NCI-H2081 treated with DMSO at 0.1 percent for 48 hours (cell line): ENCODE results near the gene MROH2A.

Source experiments
- DNase-seq: peaks from one replicate; lab custom pipeline; 2025; lab: John Stamatoyannopoulos, UW

The MROH2A gene

DNA sequence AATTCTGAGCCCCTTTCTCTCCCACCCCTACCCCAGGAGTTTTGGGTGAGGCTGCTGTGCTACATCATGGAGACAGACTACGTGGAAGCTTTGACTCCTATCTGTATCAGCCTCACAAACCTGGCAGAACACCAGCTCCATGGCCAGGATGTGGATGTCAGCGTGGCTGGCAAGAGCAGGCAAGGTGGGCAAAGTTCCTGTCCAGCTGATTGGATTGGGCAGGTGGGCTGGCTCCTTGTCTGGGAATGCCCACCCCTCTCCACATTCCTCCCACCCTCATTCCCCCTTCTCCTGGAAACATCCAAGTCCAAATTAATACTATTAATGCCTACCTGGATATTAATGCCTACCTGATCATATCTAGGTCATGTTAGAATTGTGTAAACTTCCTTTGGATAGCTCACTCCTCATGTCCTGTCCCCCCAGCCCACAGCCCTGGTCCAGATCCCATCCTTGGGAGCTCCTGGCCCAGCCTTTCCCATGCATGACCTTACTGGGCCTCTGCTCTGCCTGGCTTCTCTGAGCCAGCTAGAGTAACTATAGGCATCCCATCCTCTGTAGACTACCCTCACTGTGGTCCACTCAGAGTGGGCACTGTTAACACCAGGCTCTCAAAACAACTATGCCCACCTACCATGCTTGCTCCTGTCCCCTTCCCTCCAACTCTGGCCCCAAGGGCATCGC is 24.1 kb downstream of the MROH2A start:
- no peak for DNase-seq

DNA sequence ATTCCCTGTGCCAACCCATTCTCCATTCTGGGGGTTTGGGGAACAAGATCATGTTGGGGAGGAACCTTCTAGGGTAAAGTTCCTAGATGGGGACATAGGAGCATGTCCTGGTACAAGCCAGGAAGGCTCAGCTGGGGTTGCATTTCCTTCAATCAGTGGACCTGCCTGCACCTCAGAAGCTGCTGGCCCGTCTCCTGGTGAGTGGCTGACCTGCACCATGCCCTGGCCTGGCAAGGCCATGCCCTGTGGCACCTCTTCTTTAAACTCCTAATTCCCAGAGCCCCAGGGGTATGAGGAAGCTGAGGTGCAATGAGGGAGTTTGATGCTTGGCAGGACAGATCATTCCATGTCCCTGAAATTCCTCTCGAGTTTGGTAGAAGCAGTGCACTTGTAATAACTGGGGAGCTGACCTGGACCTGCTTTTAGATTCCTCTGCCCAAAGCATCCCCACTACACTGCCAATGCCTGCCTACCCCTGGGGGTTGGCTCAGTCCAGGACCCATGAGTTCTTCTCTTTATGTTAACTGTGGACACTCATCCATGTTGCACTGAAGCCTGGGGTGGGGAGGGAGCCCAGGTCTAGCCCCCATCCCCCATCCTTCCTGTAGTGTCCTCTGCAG is 25.3 kb downstream of the MROH2A start:
- DNase-seq = no peak

DNA sequence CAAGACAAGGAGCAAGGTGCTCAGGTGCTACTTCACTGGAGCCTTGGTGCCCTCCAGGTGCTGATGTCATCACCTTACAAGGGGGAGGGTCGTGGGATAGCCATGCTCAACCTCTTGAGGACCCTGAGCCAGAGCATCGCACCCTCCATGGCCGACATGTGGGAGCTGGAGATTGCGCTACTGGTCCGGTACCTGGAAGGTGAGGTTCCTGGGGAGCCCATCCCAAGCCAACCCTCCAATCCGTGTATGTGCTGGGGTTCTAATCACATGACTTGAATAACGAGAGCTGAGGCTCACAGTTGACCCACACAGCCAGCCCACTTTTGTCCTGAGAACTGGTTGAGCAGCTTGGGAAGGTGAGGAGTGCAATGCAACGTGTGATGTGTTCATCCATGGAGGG is 25.9 kb downstream of the MROH2A start:
- DNase-seq = no peak

DNA sequence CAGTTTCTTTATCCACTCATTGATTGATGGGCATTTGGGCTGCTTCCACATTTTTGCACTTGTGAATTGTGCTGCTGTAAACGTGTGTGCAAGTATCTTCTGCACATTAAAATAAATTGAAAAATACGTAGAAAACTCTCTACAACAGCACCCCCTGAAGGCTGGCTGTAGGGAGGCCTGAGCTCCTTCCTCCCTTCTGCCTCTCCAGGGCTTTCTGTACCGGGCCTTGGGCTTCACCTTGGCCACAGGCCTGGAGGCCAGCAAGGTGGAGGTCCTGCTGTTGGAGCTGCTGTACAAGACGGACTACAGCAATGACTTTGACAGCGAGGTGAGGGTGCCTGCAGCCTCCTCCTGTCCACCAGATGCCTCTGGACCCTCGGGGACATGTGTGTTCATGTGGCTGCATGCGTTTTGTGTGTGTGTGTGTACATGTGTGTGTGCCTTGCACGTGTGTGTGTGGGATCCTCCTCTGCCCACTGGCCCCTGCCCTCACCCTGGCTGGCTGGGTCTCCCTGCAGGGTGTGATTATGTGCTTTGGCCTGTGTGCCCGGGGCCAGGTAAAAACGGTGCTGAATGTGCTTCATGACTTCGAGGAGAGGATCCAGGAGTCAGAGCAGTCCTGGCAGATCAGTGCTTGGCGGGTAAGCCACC is 29.2 kb downstream of the MROH2A start:
- no peak for DNase-seq

DNA sequence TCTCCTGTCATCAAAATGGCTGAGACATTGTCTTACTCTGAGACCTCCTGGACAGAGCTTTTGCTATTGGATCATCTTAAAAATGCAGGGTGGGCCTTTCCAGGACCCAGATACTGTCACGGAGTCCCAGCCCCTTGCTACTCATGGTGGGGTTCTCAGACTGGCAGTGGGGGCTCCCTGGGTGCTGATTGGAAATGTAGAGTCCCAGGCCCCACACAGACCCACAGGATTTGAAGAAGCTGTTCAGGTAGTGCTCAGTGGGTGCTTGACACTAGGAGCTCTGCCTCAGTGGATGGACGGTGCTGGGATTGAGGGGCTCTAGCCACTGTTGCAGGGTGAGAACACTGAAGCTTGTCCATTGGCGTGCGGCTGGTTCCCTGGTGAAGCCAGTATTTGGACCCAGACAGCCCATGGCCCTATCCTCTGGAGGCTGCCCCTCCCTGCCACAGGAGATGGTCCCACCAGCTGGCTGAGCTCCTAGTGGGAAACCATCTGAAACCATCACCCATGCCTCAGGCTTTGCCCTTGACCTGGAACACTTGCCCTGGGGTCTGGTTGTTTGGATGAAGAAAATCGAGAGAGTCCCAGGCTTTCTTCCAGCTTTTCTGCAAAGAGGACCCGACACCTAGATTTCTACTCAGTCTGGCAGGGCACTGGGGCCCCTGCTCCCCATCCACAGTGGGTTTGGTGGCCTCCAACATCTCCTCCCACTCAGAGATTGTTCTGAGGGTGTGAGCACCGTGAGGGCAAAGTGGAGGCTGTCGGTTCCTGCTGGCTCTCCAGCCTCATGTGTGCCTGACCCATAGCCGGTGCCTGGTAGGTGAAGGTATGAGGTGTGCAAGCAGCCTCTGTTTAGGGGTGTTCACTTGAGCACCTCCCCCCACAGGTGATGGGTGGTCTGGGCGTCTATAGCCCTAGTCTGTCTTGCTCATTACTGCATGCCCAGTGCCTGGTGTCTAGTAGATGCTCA is 30.1 kb downstream of the MROH2A start:
- no peak for DNase-seq

DNA sequence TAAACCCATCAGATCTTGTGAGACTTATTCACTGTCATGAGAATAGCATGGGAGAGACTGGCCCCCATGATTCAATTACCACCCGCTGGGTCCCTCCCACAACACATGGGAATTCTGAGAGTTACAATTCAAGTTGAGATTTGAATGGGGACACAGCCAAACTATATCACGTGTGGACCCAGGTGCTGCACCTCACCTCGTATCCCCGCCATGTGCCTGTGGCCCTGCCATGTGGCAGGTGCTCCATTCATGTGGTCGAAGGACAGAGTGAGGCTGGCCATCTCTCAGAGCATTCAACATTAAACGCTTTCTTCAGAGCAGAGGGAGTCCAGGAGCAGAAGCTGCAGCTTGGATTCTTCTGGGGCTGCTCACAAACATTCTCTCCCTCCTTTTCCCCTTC is 32.3 kb downstream of the MROH2A start:
- no peak for DNase-seq

DNA sequence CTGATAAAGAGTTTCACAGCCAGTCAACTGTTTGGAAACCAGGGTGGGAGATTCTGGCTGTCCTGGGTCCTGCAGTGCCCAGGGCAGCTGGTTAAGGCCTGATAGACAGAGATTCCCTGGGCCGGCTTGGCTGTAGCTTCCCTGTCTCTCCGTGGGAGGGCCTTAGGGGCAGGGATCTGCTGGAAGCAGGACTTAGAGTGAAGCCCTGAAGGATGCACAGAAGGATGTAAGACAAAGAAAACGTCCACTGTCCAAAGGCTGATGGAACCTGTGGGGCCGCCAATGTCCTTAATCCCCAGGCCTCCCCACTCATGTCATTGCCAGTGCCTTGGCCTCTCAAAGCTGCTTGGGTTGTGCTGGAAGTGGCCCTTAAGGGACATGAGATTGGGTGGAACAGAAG is 33.0 kb downstream of the MROH2A start:
- DNase-seq = no peak

DNA sequence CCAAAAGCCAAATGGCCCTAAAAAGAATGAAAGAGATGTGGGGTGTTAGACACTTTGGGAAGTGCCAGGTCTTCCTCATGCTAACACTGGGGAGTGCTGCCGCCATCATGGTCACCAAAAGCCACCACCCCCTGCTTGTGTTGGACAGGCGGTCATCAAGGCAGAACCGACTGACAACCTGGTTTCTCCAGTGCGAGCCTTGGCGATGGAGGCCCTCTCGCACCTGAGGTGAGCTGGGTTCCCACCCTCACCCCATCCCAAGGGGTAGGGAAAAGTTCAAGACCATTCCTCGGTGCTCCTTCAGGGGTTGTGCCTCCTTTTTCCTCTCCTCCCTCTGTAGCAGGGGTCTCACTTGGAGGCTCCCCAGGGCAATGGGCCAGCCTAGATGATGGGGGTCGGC is 33.6 kb downstream of the MROH2A start:
- no peak for DNase-seq

DNA sequence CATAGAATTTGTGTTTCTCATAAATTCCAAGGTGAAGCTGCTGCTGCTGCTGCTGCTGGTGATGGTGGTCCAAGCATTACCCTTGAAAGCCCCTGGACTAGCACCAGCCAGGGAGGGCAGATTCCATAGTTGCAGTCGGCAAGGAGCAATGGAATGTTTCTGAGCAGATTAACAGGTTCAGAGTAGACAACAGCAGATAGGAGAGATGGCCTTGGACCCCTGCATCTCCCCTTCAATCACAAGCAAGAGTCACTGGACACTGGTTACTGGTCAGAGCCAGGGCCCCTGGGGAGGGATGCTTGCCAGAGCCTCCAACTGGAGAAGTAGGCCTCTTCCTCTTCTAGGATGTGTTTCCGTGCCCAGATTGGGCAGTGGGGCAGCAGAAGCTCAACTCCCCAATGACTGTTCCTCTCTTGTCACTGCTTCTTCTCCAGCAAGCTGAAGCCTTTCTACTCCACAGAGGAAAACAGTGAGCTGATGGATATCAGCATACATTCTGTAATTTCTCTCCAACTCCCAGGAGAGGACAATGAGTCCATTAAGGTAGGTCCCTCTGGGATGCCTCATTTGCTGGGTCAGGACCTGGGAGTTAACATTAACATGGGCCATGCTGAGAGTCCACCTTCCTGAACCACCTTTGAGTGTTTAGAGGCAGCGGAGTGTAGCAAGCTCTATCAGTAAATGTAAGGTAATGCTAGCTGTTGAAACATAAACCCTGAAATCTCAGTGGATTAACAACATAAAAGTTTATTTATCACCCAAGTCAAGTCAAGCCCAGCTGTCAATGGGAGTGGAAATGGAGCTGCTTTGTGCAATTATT is 35.3 kb downstream of the MROH2A start:
- no peak for DNase-seq

DNA sequence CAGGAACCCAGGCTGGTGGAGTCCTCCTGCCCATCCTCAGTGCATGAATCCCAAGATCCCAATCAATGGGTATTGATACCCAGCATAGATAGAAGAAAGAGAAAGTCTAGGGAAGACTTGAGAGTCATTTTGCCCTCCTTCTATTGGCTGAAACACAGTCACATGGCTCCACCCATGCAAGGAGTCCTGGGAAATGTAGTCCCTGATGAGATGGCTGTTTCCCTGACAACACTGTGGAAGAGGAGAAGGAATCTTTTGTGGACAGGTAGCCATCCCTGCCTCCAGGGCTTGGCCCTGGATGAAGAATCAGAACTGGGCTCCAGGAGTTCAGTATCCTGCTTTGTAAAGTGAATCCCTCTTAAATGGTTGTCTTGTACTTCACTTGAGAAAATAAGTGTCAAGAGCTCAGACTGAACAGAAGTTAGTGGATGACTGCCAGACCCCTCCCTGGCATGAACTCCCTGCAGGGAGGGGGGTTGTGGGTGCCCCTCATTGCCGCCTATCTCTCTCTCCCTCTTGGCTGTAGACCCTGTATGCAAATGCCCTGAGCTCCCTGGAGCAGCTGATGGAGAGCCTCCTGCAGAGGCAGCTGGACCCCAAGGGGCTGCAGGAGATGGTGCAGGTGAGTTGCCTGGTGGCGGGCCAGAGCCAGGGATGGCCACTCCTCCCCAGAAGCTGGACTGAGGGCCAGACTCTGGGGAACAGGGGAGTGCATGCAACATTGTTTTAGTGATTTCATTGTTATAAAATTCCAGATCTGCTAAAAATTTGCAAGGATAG is 36.1 kb downstream of the MROH2A start:
- no peak for DNase-seq

DNA sequence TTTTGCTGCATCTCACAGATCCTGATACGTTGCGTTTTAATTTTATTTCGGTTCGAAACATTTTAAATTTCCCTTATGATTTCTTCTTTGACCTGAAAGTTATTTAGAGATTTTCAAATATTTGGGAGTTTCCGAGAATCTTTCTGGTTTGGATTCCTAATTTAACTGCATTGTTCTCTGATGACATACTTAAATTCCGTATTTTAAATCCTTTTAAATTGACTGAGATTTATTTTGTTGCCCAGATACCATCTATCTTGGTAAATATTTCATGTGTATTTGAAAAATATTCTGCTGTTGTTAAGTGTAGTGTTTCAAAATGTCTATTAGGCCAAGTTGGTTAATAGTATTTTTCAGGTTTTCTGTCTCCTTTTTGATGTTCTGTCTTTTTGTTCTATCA is 37.7 kb downstream of the MROH2A start:
- no peak for DNase-seq

DNA sequence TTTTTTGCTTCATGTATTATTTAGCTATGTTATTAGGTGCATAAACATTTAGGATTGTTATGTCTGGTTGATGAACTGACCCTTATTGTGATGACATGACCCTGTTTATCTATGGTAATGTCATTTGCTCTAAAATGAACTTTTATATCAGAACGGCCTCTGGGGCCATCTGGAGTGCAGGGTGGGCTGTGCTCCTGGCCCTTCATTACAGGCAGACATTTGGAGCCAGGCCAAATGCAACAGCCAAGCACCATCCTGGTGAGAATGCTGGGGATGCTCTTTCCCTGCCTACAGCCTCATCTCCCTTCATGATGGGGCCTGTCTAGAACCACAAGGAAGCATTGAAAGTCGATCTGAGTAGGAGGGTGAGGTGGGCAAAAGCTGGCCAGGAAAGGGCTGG is 38.2 kb downstream of the MROH2A start:
- no peak for DNase-seq

DNA sequence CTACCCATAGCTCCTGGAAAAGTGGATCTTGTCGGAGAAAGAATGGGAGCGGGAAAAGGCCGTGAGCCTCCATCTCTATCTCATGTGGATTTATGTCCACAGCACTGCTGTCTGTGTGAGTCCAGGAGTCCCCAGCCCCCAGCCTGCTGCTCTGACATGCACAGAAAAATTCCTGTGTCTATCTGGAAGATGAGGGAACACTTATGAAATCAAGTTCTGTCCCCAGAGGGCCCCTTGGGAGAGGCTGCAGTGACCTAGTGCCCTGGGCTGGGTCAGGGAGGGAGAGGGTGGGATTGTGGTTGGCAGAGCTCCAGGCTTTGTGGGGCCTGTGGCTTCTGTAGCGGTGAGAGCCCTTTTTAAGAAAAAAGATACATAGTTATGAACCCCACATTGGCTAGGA is 38.6 kb downstream of the MROH2A start:
- no peak for DNase-seq

DNA sequence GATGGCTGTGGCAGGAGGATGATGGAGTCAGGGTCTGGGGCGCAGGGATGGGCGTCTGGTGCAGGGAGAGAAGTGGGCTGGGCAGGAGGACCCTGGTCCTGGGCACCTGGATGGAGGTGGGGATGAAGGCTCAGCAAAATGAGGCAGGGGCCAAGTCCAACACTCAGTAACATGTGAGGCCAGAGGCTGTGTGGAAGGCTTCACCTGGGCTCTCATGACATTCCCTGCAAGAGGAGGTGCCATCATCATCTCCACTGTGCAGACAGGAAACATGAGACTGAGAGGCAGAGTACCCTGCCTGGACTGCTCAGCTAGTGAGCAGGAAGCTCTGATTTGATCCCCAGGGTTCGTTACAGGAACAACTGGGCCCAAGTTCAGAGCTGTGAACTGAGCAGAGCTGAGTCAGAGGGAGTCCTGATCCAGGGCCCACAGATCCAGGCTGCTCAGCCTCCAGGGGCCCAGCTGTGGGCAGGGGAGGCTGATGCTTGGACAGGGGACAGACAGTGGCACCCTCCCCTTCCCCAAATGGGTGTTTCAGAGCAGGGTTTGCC is 39.3 kb downstream of the MROH2A start:
- no peak for DNase-seq

DNA sequence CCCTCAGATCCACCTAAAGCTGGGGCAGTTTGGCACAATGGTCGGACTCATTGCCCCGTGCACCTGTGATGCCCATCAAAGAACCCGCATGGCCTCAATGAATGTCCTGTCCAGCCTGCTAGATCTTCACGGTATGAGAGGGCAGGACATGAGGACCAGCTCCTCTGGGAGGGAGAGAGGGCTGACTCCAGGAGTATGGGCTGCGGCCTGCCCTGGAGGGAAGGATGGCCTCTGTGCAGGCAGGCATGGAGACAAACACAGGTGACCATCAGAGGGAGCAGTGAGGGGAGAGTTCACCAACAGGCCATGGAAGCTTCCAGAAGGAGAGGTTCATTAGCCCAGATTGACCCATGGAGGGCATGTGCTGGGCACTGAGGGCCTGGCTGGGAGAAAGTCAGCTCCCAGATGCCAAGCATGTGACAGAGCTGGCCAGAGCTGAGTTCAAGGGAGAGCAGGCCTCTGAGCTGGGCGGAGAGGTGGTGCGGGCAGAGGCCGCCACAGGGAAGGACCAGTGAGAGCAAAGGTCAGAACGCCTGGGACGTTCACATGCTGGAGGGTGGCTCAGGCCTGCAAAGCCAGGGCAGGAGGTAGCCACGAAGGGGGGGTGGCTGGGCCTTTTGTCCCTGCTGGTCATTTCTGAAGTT is 40.0 kb downstream of the MROH2A start:
- no peak for DNase-seq

DNA sequence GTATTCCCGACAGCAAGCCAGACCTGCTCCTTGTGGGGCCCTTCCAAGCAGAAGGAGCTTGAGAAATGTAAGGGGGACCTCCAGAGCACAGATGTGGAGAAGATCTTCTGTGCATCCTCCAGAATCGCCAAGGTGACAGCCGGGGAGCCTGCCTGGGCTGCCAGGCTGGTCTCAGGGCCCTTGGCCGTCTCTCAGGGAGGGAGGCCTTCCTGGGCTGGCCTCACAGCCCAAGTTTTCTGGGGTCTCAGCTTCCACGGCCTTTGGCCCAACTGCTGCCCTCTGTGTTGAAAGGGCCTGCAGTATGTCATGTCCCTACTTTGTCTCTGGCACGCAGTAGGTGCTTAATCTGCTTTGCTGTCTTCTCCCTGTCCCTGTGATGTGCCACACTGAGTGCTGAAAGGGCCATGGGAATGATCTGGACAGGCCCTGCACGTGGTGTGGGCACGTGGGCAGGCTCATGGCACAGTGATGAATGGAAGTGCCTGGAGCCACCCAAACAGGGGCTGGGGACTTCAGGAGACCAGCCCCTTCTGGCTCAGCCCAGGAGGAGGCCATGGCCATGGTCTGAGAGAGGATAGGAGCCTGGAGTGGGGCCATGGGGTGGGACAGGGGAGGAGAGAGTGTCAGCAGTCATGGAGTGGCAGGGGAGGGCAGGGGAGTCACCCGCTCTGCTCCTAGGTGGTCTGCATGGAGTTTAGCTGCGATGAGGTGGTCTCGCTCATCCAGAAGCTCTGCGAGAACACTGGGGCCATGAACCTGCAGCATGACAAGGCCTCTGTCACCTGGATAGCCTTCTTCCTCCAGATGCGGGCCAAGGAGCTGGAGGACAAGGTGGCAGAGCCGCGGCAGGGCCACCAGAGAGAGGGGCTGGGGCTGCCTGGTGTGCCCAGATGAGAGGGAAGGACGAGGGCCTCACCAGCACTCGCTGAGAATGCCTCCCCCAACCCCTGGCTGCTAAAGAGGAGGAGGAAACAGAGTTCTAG is 40.8 kb downstream of the MROH2A start:
- no peak for DNase-seq

DNA sequence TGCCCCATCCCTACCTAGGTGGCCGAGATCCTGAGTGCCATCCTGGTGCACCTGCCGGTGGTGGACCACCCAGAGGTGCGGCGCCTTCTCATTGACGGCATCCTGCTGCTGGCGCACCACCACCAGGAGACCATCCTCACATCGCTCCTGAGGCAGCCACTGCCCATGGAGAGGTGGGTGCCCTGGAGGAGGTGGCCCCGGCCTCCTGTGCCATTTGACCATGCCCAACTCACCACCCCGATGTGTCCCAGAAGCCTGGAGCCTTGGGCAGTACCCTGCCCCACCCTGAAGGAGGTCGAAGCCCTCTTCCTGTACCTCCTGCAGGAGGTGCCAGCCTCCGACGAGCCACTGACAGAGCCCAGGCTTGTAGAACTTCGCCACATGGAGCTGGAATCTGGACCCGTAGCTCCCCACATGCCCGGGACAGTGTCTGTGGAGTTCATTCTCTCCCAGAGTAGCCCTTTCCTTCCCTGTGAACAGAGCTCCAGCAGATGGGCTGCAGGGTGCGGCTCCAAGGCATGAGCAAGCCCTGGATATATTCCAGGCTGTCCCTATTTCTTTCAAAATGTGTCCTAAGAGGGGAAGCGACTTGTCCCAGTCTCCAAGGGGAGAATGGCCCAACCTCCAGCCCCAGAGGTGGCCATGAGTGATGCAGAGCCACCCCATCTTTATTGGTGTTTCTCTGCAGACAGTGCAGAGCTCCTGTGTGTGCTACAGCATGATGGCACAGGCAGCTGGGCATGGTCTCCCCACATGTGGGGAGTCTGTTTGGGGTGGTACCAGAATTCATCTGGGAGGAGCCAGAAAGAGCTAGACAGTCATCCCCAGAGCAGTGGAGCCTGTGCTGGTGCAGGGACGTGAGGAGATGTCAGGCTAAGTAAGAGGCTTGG is 42.0 kb downstream of the MROH2A start:
- DNase-seq = no peak

DNA sequence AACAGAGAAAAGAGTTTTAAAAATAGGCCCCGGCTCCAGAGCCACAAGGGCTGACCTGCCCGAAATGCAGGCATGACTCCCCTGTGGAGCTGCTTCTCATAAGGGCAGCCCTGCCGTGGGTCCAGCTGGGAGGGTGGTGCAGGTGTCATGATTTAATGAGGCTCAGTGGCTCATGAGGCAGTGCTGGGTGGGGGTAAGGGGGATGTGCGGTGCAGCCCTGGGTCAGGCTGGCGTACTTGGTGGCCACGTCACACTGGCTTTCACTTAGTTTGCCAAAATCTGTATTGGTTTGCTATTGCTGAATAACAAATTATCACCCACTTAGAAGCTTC is 42.6 kb downstream of the MROH2A start:
- no peak for DNase-seq
